Peyer's patch (tissue), 4 donors: ENCODE results near the gene SBF1. TPM values are rescaled to one million over a fixed set of nuclear protein-coding genes. Genes with fewer than 3 reads are reported as not detected.
A peak's percentile ranks its signal among the peaks of the same experiment; 100 is the strongest.

Source experiments
- DNase-seq, 3 donors: peaks; one replicate each; pipeline ENCODE4 v3.0.0-alpha.2; 2017 to 2019
- H3K27ac ChIP-seq, 4 donors: fragments of 200-600 bp; sonication (generic); one replicate each; pipeline ENCODE4 v1.5.1; 2016 to 2019
- H3K27me3 ChIP-seq, 2 donors: fragments of 200-600 bp; sonication (generic); one replicate each; pipeline ENCODE4 v1.5.1; 2019
- H3K36me3 ChIP-seq, 3 donors: fragments of 200-600 bp; sonication (generic); one replicate each; pipeline ENCODE4 v1.5.1; 2016 to 2019
- H3K4me1 ChIP-seq, 4 donors: fragments of 200-600 bp; sonication (generic); one replicate each; pipeline ENCODE4 v1.5.1; 2016 to 2019
- H3K4me3 ChIP-seq, 4 donors: fragments of 200-600 bp; sonication (generic); 1 replicate in 3 of 4; 2 replicates in 1 of 4; pipeline ENCODE4 v1.5.1; 2016 to 2019; ENCODE audit warnings: mild to moderate bottlenecking in 1 of 4
- H3K9me3 ChIP-seq, 4 donors: fragments of 200-600 bp; sonication (generic); one replicate each; pipeline ENCODE4 v1.5.1; 2016 to 2019; ENCODE audit warnings: mild to moderate bottlenecking in 1 of 4
- CTCF ChIP-seq, 6 experiments: fragments of 450-650 bp in 4 of 6; fragments of 200-600 bp in 2 of 6; sonication (generic) in 1 of 6; IDR thresholded peaks; one replicate each; pipeline ENCODE4 v1.5.1; 2017 to 2019; ENCODE audit warnings: antibody characterized with exemption in 6 of 6, mild to moderate bottlenecking in 3 of 6, moderate library complexity in 1 of 6
- POLR2A ChIP-seq, 2 donors: fragments of 450-650 bp; IDR thresholded peaks; one replicate each; pipeline ENCODE4 v1.5.1; 2017; ENCODE audit warnings: antibody characterized with exemption in 2 of 2, mild to moderate bottlenecking in 2 of 2, moderate library complexity in 2 of 2
- total RNA-seq, 4 donors: library from RNA; depleted of rRNA; stranded (reverse); fragments of >200 nt; gene quantifications; one replicate each; pipeline ENCODE4 v1.1.0, GENCODE V29; 2016

SBF1 gene
- total RNA-seq, 4 donors from 2014 or later, result 72.0 to 133 (median 121) TPM

GRCh38 chr22:50467341-50467740 lies 7.5 kb downstream of the SBF1 start:
- Histone ChIP-seq H3K9me3 (no peaks in the 10 kb centered on the region), H3K27ac (peak overlapping the region in 1 of 4 donors; percentile 90), H3K4me3 (no peak overlapping the region), H3K4me1 (peaks cover 22 to 45% (median 34%) of the 10 kb centered on the region in 4 donors), H3K27me3 (no peaks in the 10 kb centered on the region), H3K36me3 (peaks cover 0 to 60% (median 2%) of the 10 kb centered on the region in 3 donors)
- no peak for TF ChIP-seq CTCF (IDR thresholded peaks at IDR 0.05)
- no peak for TF ChIP-seq POLR2A (IDR thresholded peaks at IDR 0.05)
- DNase-seq, result no peak

GRCh38 chr22:50465066-50465930 lies 9.5 kb downstream of the SBF1 start:
- H3K36me3 ChIP-seq, result peaks cover 0 to 80% (median 2%) of the 10 kb centered on the region in 3 donors
- no peak overlapping the region for H3K4me3 ChIP-seq
- TF ChIP-seq CTCF (IDR thresholded peaks at IDR 0.05) (no peak), POLR2A (IDR thresholded peaks at IDR 0.05) (no peak)
- no peaks in the 10 kb centered on the region for H3K9me3 ChIP-seq
- H3K4me1 ChIP-seq, result peaks cover 6 to 24% (median 13%) of the 10 kb centered on the region in 4 donors
- no peak for DNase-seq
- H3K27me3 ChIP-seq, result no peaks in the 10 kb centered on the region
- H3K27ac ChIP-seq, result no peak overlapping the region

- H3K9me3 ChIP-seq, result no peaks in the 10 kb centered on the region
- TF ChIP-seq CTCF (IDR thresholded peaks at IDR 0.05) (no peak), POLR2A (IDR thresholded peaks at IDR 0.05) (no peak)
- H3K27me3 ChIP-seq, result no peaks in the 10 kb centered on the region
- DNase-seq, result no peak
- H3K27ac ChIP-seq, result no peak overlapping the region
- no peak overlapping the region for H3K4me3 ChIP-seq
- H3K4me1 ChIP-seq, result peaks cover under 1 to 17% (median 7%) of the 10 kb centered on the region in 4 donors
- H3K36me3 ChIP-seq, result peaks cover 0 to 89% (median 2%) of the 10 kb centered on the region in 3 donors
Observed at GRCh38 chr22:50464451-50464850, 10.4 kb downstream of the SBF1 start.

- no peak for DNase-seq
- Histone ChIP-seq H3K27me3 (no peaks in the 10 kb centered on the region), H3K27ac (no peak overlapping the region), H3K4me1 (peaks cover 0 to 7% (median 0%) of the 10 kb centered on the region in 4 donors), H3K4me3 (no peak overlapping the region), H3K36me3 (peaks cover 0 to 100% (median 2%) of the 10 kb centered on the region in 3 donors), H3K9me3 (no peaks in the 10 kb centered on the region)
- TF ChIP-seq CTCF (IDR thresholded peaks at IDR 0.05) (no peak), POLR2A (IDR thresholded peaks at IDR 0.05) (no peak)
Observed at GRCh38 chr22:50463188-50463900, 11.5 kb downstream of the SBF1 start.

- TF ChIP-seq CTCF (IDR thresholded peaks at IDR 0.05) (no peak), POLR2A (IDR thresholded peaks at IDR 0.05) (no peak)
- DNase-seq, result no peak
- Histone ChIP-seq H3K9me3 (no peaks in the 10 kb centered on the region), H3K36me3 (peaks cover 0 to 99% (median 2%) of the 10 kb centered on the region in 3 donors), H3K27ac (no peak overlapping the region), H3K4me3 (no peak overlapping the region), H3K4me1 (no peaks in the 10 kb centered on the region), H3K27me3 (no peaks in the 10 kb centered on the region)
Observed at GRCh38 chr22:50461979-50462540, 12.8 kb downstream of the SBF1 start.
